ENCODE data around the gene VGF. TPM values are rescaled to one million over a fixed set of nuclear protein-coding genes. Genes with fewer than 3 reads are reported as not detected.
A peak's percentile ranks its signal among the peaks of the same experiment; 100 is the strongest.

The VGF gene
- total RNA-seq, 1 donor from 2014 or later, result 8.4 TPM

- no peak for DNase-seq
- H3K9me3 Mint-ChIP-seq (ENCODE audit: unreplicated experiment), result peaks cover 14% of the 10 kb centered on the region
Measured at GRCh38 chr7:101169110-101169837, 3.9 kb upstream of the VGF start.

GRCh38 chr7:101168412-101169049 lies 3.2 kb upstream of the VGF start:
- peaks cover 36% of the 10 kb centered on the region for H3K4me1 Mint-ChIP-seq (ENCODE audit: low read depth, unreplicated experiment)
- H3K9me3 Mint-ChIP-seq (ENCODE audit: unreplicated experiment), result peaks cover 13% of the 10 kb centered on the region
- peak overlapping the region; percentile 31 for H3K4me3 Mint-ChIP-seq (ENCODE audit: unreplicated experiment)
- TF ChIP-seq CTCF (IDR thresholded peaks at IDR 0.05; ENCODE audit: partially characterized antibody, unreplicated experiment), result no peak
- H3K27ac Mint-ChIP-seq (ENCODE audit: unreplicated experiment), result no peak overlapping the region
- no peaks in the 10 kb centered on the region for H3K36me3 Mint-ChIP-seq (ENCODE audit: unreplicated experiment)
- H3K27me3 Mint-ChIP-seq (ENCODE audit: unreplicated experiment), result peaks cover 60% of the 10 kb centered on the region
- no peak for DNase-seq

More at GRCh38 chr7:101169110-101169837, 3.9 kb upstream of the VGF start:
- Mint-ChIP-seq H3K36me3 (ENCODE audit: unreplicated experiment) (no peaks in the 10 kb centered on the region), H3K4me1 (ENCODE audit: low read depth, unreplicated experiment) (peaks cover 36% of the 10 kb centered on the region), H3K4me3 (ENCODE audit: unreplicated experiment) (peak overlapping the region; percentile 55), H3K27ac (ENCODE audit: unreplicated experiment) (peak overlapping the region; percentile 75), H3K27me3 (ENCODE audit: unreplicated experiment) (peaks cover 64% of the 10 kb centered on the region)
- no peak for TF ChIP-seq CTCF (IDR thresholded peaks at IDR 0.05; ENCODE audit: partially characterized antibody, unreplicated experiment)

- peaks cover 59% of the 10 kb centered on the region for H3K27me3 Mint-ChIP-seq (ENCODE audit: unreplicated experiment)
- H3K27ac Mint-ChIP-seq (ENCODE audit: unreplicated experiment), result peak overlapping the region; percentile 73
- H3K9me3 Mint-ChIP-seq (ENCODE audit: unreplicated experiment), result peaks cover 13% of the 10 kb centered on the region
- DNase-seq, result no peak
- TF ChIP-seq CTCF (IDR thresholded peaks at IDR 0.05; ENCODE audit: partially characterized antibody, unreplicated experiment), result no peak
- H3K4me1 Mint-ChIP-seq (ENCODE audit: low read depth, unreplicated experiment), result peaks cover 36% of the 10 kb centered on the region
- H3K36me3 Mint-ChIP-seq (ENCODE audit: unreplicated experiment), result no peaks in the 10 kb centered on the region
- H3K4me3 Mint-ChIP-seq (ENCODE audit: unreplicated experiment), result peak overlapping the region; percentile 77
Measured at GRCh38 chr7:101167645-101168411, 2.5 kb upstream of the VGF start.

DNA sequence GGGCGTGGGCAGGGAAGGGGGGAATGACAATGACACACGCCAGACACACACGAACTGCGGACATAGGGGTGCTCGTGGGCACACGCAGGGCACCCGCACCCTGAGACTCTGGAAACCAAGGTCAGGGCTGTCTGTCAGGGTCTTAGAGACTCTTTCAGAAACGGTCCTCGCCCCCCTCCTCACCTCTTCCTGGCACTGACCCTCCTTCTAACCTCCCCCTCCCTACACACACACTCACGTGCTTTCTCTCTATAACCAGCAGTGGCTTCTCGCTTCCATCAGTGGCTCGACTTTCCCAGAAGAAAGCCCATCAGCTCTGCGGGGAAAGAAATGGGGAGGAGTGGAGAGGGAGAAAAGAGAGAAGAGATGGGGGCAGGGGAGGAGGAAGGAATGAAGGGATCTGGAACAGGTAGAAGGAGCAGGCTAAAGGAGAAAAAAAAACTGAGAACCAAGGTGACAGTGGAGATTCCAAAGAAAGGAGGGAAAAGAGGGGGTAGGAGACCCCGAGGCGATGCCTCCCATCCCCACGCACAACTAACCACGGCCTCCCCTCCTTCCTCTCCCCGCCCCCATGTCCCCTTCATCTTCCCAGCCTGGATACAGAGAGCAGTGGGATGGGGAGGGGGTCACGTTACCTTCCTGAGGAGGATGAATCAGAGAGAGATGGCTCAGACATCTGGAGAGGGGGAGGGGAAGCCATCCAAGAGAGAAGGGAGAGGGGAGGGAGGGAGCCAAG lies 1.7 kb upstream of the VGF start:
- TF ChIP-seq CTCF (IDR thresholded peaks at IDR 0.05; ENCODE audit: partially characterized antibody, unreplicated experiment), result no peak
- Mint-ChIP-seq H3K36me3 (ENCODE audit: unreplicated experiment) (no peaks in the 10 kb centered on the region), H3K9me3 (ENCODE audit: unreplicated experiment) (peaks cover 15% of the 10 kb centered on the region), H3K4me1 (ENCODE audit: low read depth, unreplicated experiment) (peaks cover 39% of the 10 kb centered on the region), H3K27me3 (ENCODE audit: unreplicated experiment) (peaks cover 59% of the 10 kb centered on the region), H3K4me3 (ENCODE audit: unreplicated experiment) (peak overlapping the region; percentile 77), H3K27ac (ENCODE audit: unreplicated experiment) (no peak overlapping the region)
- peak; percentile 54 for DNase-seq
